CD4-positive, alpha-beta memory T cell (primary cell): Measurements from ENCODE around the gene PCSK2. TPM values are rescaled to one million over a fixed set of nuclear protein-coding genes. Genes with fewer than 3 reads are reported as not detected.

Experiments used
- CTCF ChIA-PET: fragments of 350-600 bp; sonication (Branson Sonifier 250); formaldehyde crosslinking; loops from one replicate; lab custom pipeline; 2021; ENCODE audit warnings: inconsistent platforms; ENCODE audit not compliant: partially characterized antibody; lab: Charles Lee
- POLR2A ChIA-PET: fragments of 350-600 bp; sonication (Branson Sonifier 250); formaldehyde crosslinking; loops from one replicate; lab custom pipeline; 2021; ENCODE audit not compliant: partially characterized antibody; lab: Charles Lee
- DNase-seq, 5 donors: peaks; one replicate each; pipeline versions ENCODE4 v3.0.0 to v3.0.0-alpha.2; 2020 to 2022; ENCODE audit warnings: mixed read lengths in 1 of 5
- H3K27ac ChIP-seq: one replicate; pipeline ENCODE4 v1.7.0; 2013; ENCODE audit warnings: low read depth, low read length
- H3K27me3 ChIP-seq: 2 replicates; pipeline ENCODE4 v1.7.0; 2013; ENCODE audit warnings: mild to moderate bottlenecking, low read length, moderate library complexity; ENCODE audit not compliant: insufficient read depth
- H3K36me3 ChIP-seq: 2 replicates; pipeline ENCODE4 v1.7.0; 2013; ENCODE audit warnings: mild to moderate bottlenecking, low read length, moderate library complexity; ENCODE audit not compliant: insufficient read depth
- H3K4me1 ChIP-seq: 2 replicates; pipeline ENCODE4 v1.7.0; 2013; ENCODE audit warnings: mild to moderate bottlenecking, low read length, moderate library complexity; ENCODE audit not compliant: insufficient read depth
- H3K4me3 ChIP-seq, 2 donors: one replicate each; pipeline ENCODE4 v1.7.0; 2013; ENCODE audit warnings: low read length in 2 of 2, mild to moderate bottlenecking in 1 of 2
- H3K9me3 ChIP-seq, 2 donors: one replicate each; pipeline ENCODE4 v1.7.0; 2013; ENCODE audit warnings: low read length in 2 of 2, control low read depth in 1 of 2; ENCODE audit not compliant: control insufficient read depth in 1 of 2
- H3K27ac Mint-ChIP-seq, 7 donors: one replicate each; pipeline ENCODE4 v1.8.0; 2020 to 2021; ENCODE audit warnings: mixed read lengths in 7 of 7, mild to moderate bottlenecking in 6 of 7, inconsistent platforms in 3 of 7, moderate library complexity in 3 of 7
- H3K27me3 Mint-ChIP-seq, 2 donors: one replicate each; pipeline ENCODE4 v1.8.0; 2020 to 2021; ENCODE audit warnings: mixed read lengths in 2 of 2
- H3K36me3 Mint-ChIP-seq, 2 donors: one replicate each; pipeline ENCODE4 v1.8.0; 2020 to 2021; ENCODE audit warnings: mixed read lengths in 2 of 2, inconsistent platforms in 1 of 2, mild to moderate bottlenecking in 1 of 2
- H3K4me1 Mint-ChIP-seq, 4 donors: one replicate each; pipeline ENCODE4 v1.8.0; 2020 to 2021; ENCODE audit warnings: mixed read lengths in 4 of 4, mild to moderate bottlenecking in 1 of 4
- H3K4me3 Mint-ChIP-seq, 8 donors: one replicate each; pipeline ENCODE4 v1.8.0; 2020 to 2021; ENCODE audit warnings: mixed read lengths in 8 of 8, mild to moderate bottlenecking in 7 of 8, moderate library complexity in 6 of 8, inconsistent platforms in 3 of 8
- H3K9me3 Mint-ChIP-seq, 8 donors: one replicate each; pipeline ENCODE4 v1.8.0; 2020 to 2021; ENCODE audit warnings: mixed read lengths in 8 of 8, mild to moderate bottlenecking in 5 of 8, inconsistent platforms in 3 of 8, moderate library complexity in 1 of 8
- intact Hi-C: fragments of 100-400 bp; cut with micrococcal nuclease; formaldehyde crosslinking; loops from one replicate; pipeline ENCODE4 v1.15.1; 2023
- polyA plus RNA-seq, 2 donors: library from polyadenylated mRNA; unstranded; fragments of 300-500 nt; fragmentation: Illumina TruSeq; gene quantifications; one replicate each; pipeline ENCODE4 v1.2.3, GENCODE V29; 2021
- total RNA-seq, 2 experiments: library from RNA; stranded (reverse); gene quantifications; one replicate each; pipeline ENCODE4 v1.2.3, GENCODE V29; 2021

The PCSK2 gene
- total and polyA plus RNA-seq, 4 experiments from 2014 or later = not detected

GRCh38 chr20:17497821-17498580 is 271.2 kb downstream of the PCSK2 start:
- Mint-ChIP-seq H3K27me3 (no peaks in the 10 kb centered on the region), H3K4me3 (no peak overlapping the region), H3K9me3 (no peaks in the 10 kb centered on the region), H3K4me1 (peaks cover 0 to 6% (median 1%) of the 10 kb centered on the region in 4 donors), H3K36me3 (peaks cover 0 to 5% of the 10 kb centered on the region in 2 donors), H3K27ac (no peak overlapping the region)
- H3K4me3 ChIP-seq = no peak overlapping the region
- POLR2A ChIA-PET = no interaction called here
- no peaks in the 10 kb centered on the region for H3K36me3 ChIP-seq
- no peaks in the 10 kb centered on the region for H3K27me3 ChIP-seq
- no peak for DNase-seq
- H3K27ac ChIP-seq = no peak overlapping the region
- peaks cover under 1% of the 10 kb centered on the region for H3K4me1 ChIP-seq
- CTCF ChIA-PET = interaction anchor here (1.0 to 1.2 kb wide), 2 partner anchors 184 to 496 kb away, joined by 3 to 5 read pairs; partner anchors contain the start of gene RRBP1
- intact Hi-C loops = no loop called here
- no peaks in the 10 kb centered on the region for H3K9me3 ChIP-seq

GRCh38 chr20:17498641-17499040 is 271.8 kb downstream of the PCSK2 start:
- POLR2A ChIA-PET = no interaction called here
- Histone ChIP-seq H3K4me1 (peaks cover 7% of the 10 kb centered on the region), H3K27ac (no peak overlapping the region), H3K36me3 (no peaks in the 10 kb centered on the region), H3K9me3 (no peaks in the 10 kb centered on the region), H3K4me3 (no peak overlapping the region), H3K27me3 (no peaks in the 10 kb centered on the region)
- CTCF ChIA-PET = interaction anchor here (1.0 to 1.2 kb wide), 2 partner anchors 184 to 495 kb away, joined by 3 to 5 read pairs; partner anchors contain the start of gene RRBP1
- Mint-ChIP-seq H3K27me3 (no peaks in the 10 kb centered on the region), H3K4me3 (peak overlapping the region in 1 of 8 donors; percentile 45), H3K4me1 (peaks cover 2 to 12% (median 5%) of the 10 kb centered on the region in 4 donors), H3K9me3 (no peaks in the 10 kb centered on the region), H3K27ac (peak overlapping the region in 1 of 7 donors; percentile 76), H3K36me3 (peaks cover 0 to 5% of the 10 kb centered on the region in 2 donors)
- intact Hi-C loops = no loop called here
- no peak for DNase-seq

GRCh38 chr20:17499041-17499440 is 272.2 kb downstream of the PCSK2 start:
- peaks cover 6 to 16% (median 9%) of the 10 kb centered on the region in 4 donors for H3K4me1 Mint-ChIP-seq
- no peaks in the 10 kb centered on the region for H3K9me3 Mint-ChIP-seq
- H3K36me3 ChIP-seq = no peaks in the 10 kb centered on the region
- peak overlapping the region in 1 of 7 donors; percentile 76 for H3K27ac Mint-ChIP-seq
- H3K27ac ChIP-seq = no peak overlapping the region
- no peak overlapping the region for H3K4me3 ChIP-seq
- no peaks in the 10 kb centered on the region for H3K27me3 Mint-ChIP-seq
- peaks cover 0 to 2% of the 10 kb centered on the region in 2 donors for H3K36me3 Mint-ChIP-seq
- intact Hi-C loops = no loop called here
- H3K4me1 ChIP-seq = peaks cover 11% of the 10 kb centered on the region
- CTCF ChIA-PET = interaction anchor here (1.0 kb wide), 1 partner anchor 183 kb away, joined by 3 read pairs; the partner anchor contains the start of gene RRBP1
- no peaks in the 10 kb centered on the region for H3K27me3 ChIP-seq
- no peak for DNase-seq
- no peaks in the 10 kb centered on the region for H3K9me3 ChIP-seq
- H3K4me3 Mint-ChIP-seq = no peak overlapping the region
- POLR2A ChIA-PET = no interaction called here

DNA sequence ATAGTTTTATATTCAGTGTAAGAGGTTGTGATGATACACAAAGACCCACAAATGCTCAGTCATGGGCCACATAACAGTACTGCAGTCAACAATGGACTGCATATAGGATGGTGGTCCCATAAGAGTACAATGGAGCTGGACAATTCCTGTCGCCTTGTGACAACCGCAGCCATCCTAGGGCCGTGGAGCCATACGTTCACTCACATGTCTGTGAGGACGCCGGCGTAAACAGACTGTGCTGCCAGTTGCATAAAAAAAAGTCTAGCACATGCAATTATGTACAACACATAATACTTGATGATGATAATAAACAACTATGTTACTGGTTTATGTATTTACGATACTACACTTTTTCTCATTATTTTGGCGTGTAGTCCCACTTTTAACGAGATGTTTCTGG is 273.4 kb downstream of the PCSK2 start:
- H3K27me3 Mint-ChIP-seq = no peaks in the 10 kb centered on the region
- no peaks in the 10 kb centered on the region for H3K9me3 Mint-ChIP-seq
- CTCF ChIA-PET = interaction anchor here (1.0 to 1.5 kb wide), 2 partner anchors 168 to 439 kb away, joined by 3 read pairs; no protein-coding TSS in a partner anchor
- no peak overlapping the region for H3K27ac ChIP-seq
- H3K36me3 Mint-ChIP-seq = no peaks in the 10 kb centered on the region
- no peaks in the 10 kb centered on the region for H3K27me3 ChIP-seq
- intact Hi-C loops = no loop called here
- no peak overlapping the region for H3K4me3 ChIP-seq
- H3K36me3 ChIP-seq = no peaks in the 10 kb centered on the region
- POLR2A ChIA-PET = no interaction called here
- H3K4me3 Mint-ChIP-seq = no peak overlapping the region
- DNase-seq = no peak
- H3K4me1 ChIP-seq = peaks cover 23% of the 10 kb centered on the region
- H3K27ac Mint-ChIP-seq = no peak overlapping the region
- H3K9me3 ChIP-seq = no peaks in the 10 kb centered on the region
- H3K4me1 Mint-ChIP-seq = peaks cover 10 to 28% (median 17%) of the 10 kb centered on the region in 4 donors

- peaks cover 29% of the 10 kb centered on the region for H3K4me1 ChIP-seq
- Mint-ChIP-seq H3K36me3 (no peaks in the 10 kb centered on the region), H3K27ac (no peak overlapping the region), H3K27me3 (no peaks in the 10 kb centered on the region), H3K4me3 (no peak overlapping the region), H3K9me3 (peaks cover 0 to 2% (median 0%) of the 10 kb centered on the region in 8 donors), H3K4me1 (peaks cover 13 to 33% (median 22%) of the 10 kb centered on the region in 4 donors)
- no peak for DNase-seq
- POLR2A ChIA-PET = no interaction called here
- no peaks in the 10 kb centered on the region for H3K9me3 ChIP-seq
- no peak overlapping the region for H3K4me3 ChIP-seq
- no peaks in the 10 kb centered on the region for H3K36me3 ChIP-seq
- CTCF ChIA-PET = interaction anchor here (1.0 to 1.5 kb wide), 3 partner anchors 167 to 438 kb away, joined by 3 to 8 read pairs (median 3); no protein-coding TSS in a partner anchor
- no peak overlapping the region for H3K27ac ChIP-seq
- no peaks in the 10 kb centered on the region for H3K27me3 ChIP-seq
- intact Hi-C loops = no loop called here
Observed at GRCh38 chr20:17500826-17501225, 274.0 kb downstream of the PCSK2 start.

DNA sequence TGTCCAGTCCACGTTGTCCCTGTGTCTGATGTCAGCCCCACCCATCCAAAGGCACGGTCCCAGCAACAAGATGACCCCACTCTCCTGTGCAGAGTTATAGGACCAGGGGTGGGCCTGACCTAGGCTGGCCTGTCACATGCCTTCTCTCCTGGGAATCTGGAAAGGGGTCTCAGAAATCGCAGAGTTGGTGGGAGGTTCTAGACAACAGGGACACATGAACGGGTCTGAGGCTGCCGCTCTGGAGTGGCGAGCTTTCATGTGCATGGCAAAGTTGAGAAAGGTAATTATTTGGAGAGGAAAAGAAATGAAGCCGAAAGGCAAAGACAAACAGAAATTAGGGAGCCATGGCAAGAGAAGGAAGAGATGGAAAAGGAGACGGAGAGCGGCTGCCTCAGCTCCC is 274.9 kb downstream of the PCSK2 start:
- POLR2A ChIA-PET = no interaction called here
- DNase-seq = no peak
- Mint-ChIP-seq H3K27ac (peak overlapping the region in 1 of 7 donors; percentile 31), H3K4me3 (no peak overlapping the region), H3K4me1 (peaks cover 19 to 40% (median 29%) of the 10 kb centered on the region in 4 donors), H3K9me3 (peaks cover 0 to 2% (median 0%) of the 10 kb centered on the region in 8 donors), H3K27me3 (no peaks in the 10 kb centered on the region), H3K36me3 (no peaks in the 10 kb centered on the region)
- intact Hi-C loops = no loop called here
- Histone ChIP-seq H3K9me3 (no peaks in the 10 kb centered on the region), H3K27ac (no peak overlapping the region), H3K27me3 (no peaks in the 10 kb centered on the region), H3K4me1 (peaks cover 37% of the 10 kb centered on the region), H3K36me3 (no peaks in the 10 kb centered on the region), H3K4me3 (no peak overlapping the region)
- CTCF ChIA-PET = interaction anchor here (1.3 to 1.4 kb wide), 2 partner anchors 181 to 396 kb away, joined by 4 to 8 read pairs; partner anchors contain the start of gene RRBP1

GRCh38 chr20:17502105-17502504 is 275.3 kb downstream of the PCSK2 start:
- Histone ChIP-seq H3K27ac (no peak overlapping the region), H3K27me3 (no peaks in the 10 kb centered on the region), H3K4me1 (peaks cover 41% of the 10 kb centered on the region), H3K36me3 (no peaks in the 10 kb centered on the region), H3K9me3 (no peaks in the 10 kb centered on the region), H3K4me3 (no peak overlapping the region)
- ChIA-PET POLR2A (no interaction called here), CTCF (interaction anchor here (0.8 to 4.9 kb wide), 4 partner anchors 10 to 396 kb away, joined by 3 to 141 read pairs (median 6); partner anchors contain the start of gene RRBP1)
- intact Hi-C loops = no loop called here
- peaks cover 0 to 2% (median 0%) of the 10 kb centered on the region in 8 donors for H3K9me3 Mint-ChIP-seq
- DNase-seq = no peak
- H3K27ac Mint-ChIP-seq = peak overlapping the region in 2 of 7 donors; percentile 25 to 31
- H3K4me3 Mint-ChIP-seq = no peak overlapping the region
- H3K27me3 Mint-ChIP-seq = no peaks in the 10 kb centered on the region
- peaks cover 22 to 44% (median 32%) of the 10 kb centered on the region in 4 donors for H3K4me1 Mint-ChIP-seq
- H3K36me3 Mint-ChIP-seq = no peaks in the 10 kb centered on the region
